Brain microvascular endothelial cell (primary cell): ENCODE measurements around the gene OR2B3.

Source experiments
- DNase-seq: peaks from one replicate; pipeline ENCODE4 v3.0.0-alpha.2; 2020
- H3K27ac ChIP-seq: fragments of 250-450 bp; sonication (Bioruptor Pico); 2 replicates; pipeline ENCODE4 v1.5.1; 2020; ENCODE audit warnings: mild to moderate bottlenecking, moderate library complexity
- H3K27me3 ChIP-seq: fragments of 250-450 bp; sonication (Bioruptor Pico); replicated peaks from 2 replicates; pipeline ENCODE4 v1.5.1; 2020; ENCODE audit warnings: mild to moderate bottlenecking
- H3K36me3 ChIP-seq: fragments of 250-450 bp; sonication (Bioruptor Pico); replicated peaks from 2 replicates; pipeline ENCODE4 v1.5.1; 2020; ENCODE audit warnings: mild to moderate bottlenecking
- H3K4me3 ChIP-seq: 2 replicates; pipeline ENCODE4 v1.5.1; 2011; ENCODE audit warnings: low read depth, mild to moderate bottlenecking, control low read depth, low read length, moderate library complexity
- in situ Hi-C: cut with HindIII; loops from 2 replicates; pipeline ENCODE4 v1.10.0; 2017; ENCODE audit warnings: low sequenced_read_pairs, low pct_ligation_motif_present
- TF ChIP-seq, protein P1 (sequence below): IDR thresholded peaks from 2 replicates; pipeline ENCODE4 v1.5.1; 2011; ENCODE audit warnings: low read depth, mild to moderate bottlenecking, moderate library complexity, low read length, control low read depth, inconsistent platforms; ENCODE audit errors: missing control alignments

Gene OR2B3

DNA sequence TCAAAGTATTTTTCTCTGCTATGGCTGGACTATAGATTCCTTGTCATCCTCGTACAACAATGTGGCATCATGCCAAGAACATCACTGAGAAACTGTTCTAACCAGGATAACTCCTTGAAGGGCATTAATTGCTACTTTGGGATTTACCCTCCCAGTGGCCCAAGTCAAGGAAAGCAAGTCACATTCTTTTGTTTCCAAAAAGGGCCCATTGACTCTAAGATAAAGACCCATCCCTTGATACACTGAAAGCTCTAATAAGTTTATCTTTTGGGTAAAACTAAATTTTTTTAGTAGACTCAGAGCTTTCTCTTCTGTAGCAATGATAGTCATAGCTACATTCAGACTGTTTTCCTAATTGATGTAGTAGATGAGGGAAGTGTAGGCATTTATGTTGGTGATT lies 20.6 kb upstream of the OR2B3 start, which contains the start of gene OR2J3:
Gene OR2J3 (plus strand): TSS at position 301 of the 400 bp plus-strand sequence. CDS start 3,833 bp downstream, outside the sequence.
- Histone ChIP-seq H3K4me3 (no peak within 1 kb of the TSS), H3K36me3 (no peaks in the 10 kb centered on the region), H3K27ac (no peak within 1 kb of the TSS), H3K27me3 (no peaks in the 10 kb centered on the region)
- TF ChIP-seq, protein P1, sequence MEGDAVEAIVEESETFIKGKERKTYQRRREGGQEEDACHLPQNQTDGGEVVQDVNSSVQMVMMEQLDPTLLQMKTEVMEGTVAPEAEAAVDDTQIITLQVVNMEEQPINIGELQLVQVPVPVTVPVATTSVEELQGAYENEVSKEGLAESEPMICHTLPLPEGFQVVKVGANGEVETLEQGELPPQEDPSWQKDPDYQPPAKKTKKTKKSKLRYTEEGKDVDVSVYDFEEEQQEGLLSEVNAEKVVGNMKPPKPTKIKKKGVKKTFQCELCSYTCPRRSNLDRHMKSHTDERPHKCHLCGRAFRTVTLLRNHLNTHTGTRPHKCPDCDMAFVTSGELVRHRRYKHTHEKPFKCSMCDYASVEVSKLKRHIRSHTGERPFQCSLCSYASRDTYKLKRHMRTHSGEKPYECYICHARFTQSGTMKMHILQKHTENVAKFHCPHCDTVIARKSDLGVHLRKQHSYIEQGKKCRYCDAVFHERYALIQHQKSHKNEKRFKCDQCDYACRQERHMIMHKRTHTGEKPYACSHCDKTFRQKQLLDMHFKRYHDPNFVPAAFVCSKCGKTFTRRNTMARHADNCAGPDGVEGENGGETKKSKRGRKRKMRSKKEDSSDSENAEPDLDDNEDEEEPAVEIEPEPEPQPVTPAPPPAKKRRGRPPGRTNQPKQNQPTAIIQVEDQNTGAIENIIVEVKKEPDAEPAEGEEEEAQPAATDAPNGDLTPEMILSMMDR, result no peak
- in situ Hi-C loops, result no loop called here
- DNase-seq, result no peak

- no peaks in the 10 kb centered on the region for H3K36me3 ChIP-seq
- no peak within 1 kb of the TSS for H3K4me3 ChIP-seq
- TF ChIP-seq, protein P1, result no peak
- no peaks in the 10 kb centered on the region for H3K27me3 ChIP-seq
- in situ Hi-C loops, result no loop called here
- no peak for DNase-seq
- no peak within 1 kb of the TSS for H3K27ac ChIP-seq
Measured at GRCh38 chr6:29099190-29099589, 12.1 kb upstream of the OR2B3 start, which contains the start of gene OR2J1. TSS of gene OR2J1 (plus strand) at chr6:29099490. CDS start at chr6:29100943, 1,453 bp downstream.

DNA sequence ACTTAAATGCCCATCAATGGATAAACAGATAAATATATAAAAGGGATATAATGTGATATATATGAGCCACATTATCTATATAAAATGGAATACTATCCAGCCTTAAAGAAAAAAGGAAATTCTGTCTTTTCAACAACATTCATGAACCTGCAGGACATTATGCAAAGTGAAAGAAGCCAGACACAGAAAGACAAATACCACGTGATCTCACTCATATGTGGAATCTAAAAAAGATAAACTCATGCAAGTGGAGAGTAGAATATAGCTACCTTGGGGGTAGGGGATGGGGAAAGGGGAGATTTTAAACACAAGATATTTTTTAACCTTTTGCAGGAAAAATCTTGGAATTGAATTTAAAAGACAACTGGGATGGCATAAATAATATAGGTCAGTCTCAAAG lies 10.7 kb upstream of the OR2B3 start:
- TF ChIP-seq, protein P1, result no peak
- H3K27ac ChIP-seq, result no peak overlapping the region
- in situ Hi-C loops, result no loop called here
- DNase-seq, result no peak
- no peaks in the 10 kb centered on the region for H3K36me3 ChIP-seq
- H3K27me3 ChIP-seq, result no peaks in the 10 kb centered on the region
- H3K4me3 ChIP-seq, result no peak overlapping the region

- TF ChIP-seq, protein P1, result no peak
- H3K27me3 ChIP-seq, result no peaks in the 10 kb centered on the region
- no peak for DNase-seq
- in situ Hi-C loops, result no loop called here
- no peak overlapping the region for H3K4me3 ChIP-seq
- no peak overlapping the region for H3K27ac ChIP-seq
- no peaks in the 10 kb centered on the region for H3K36me3 ChIP-seq
Measured at GRCh38 chr6:29092957-29093356, 5.8 kb upstream of the OR2B3 start.

GRCh38 chr6:29082457-29082856 lies 4.7 kb downstream of the OR2B3 start:
- Histone ChIP-seq H3K36me3 (no peaks in the 10 kb centered on the region), H3K27ac (no peak overlapping the region), H3K27me3 (no peaks in the 10 kb centered on the region), H3K4me3 (no peak overlapping the region)
- TF ChIP-seq, protein P1, result no peak
- in situ Hi-C loops, result no loop called here
- no peak for DNase-seq

- TF ChIP-seq, protein P1, result no peak
- no peak for DNase-seq
Measured at GRCh38 chr6:29081312-29081711, 5.8 kb downstream of the OR2B3 start.

More at GRCh38 chr6:29081312-29081711, 5.8 kb downstream of the OR2B3 start:
- Histone ChIP-seq H3K4me3 (no peak overlapping the region), H3K36me3 (no peaks in the 10 kb centered on the region), H3K27me3 (no peaks in the 10 kb centered on the region), H3K27ac (no peak overlapping the region)
- in situ Hi-C loops, result no loop called here
